ENCODE data around the gene CFAP90. TPM values are rescaled to one million over a fixed set of nuclear protein-coding genes. Genes with fewer than 3 reads are reported as not detected.

CFAP90 gene
- total RNA-seq, 1 donor from 2014 or later: not detected

DNA sequence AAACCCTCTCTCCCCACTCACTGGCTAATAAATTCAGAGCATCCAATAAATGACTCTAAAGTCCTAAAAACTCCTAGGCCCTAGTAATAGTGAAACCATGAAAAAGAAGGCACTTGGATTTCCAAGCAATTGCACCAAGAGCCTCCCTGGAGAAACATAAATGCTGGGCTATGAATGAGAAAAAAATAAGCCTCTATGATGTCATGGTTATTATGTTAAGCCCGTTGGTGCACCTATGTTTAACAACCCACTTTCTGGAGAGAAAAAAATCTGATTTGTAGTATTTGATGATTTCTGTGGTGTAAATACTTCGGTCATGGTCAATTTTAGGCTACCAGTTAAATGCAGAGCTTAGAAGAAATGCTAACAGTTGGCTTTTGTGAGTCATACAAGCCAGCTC, 8.4 kb downstream of the CFAP90 start:
- H3K4me3 Mint-ChIP-seq: no peak overlapping the region
- H3K27ac Mint-ChIP-seq: no peak overlapping the region
- no peak overlapping the region for H2AFZ ChIP-seq (replicated peaks)
- TF ChIP-seq EZH2 (IDR thresholded peaks at IDR 0.05) (no peak), CTCF (IDR thresholded peaks at IDR 0.05) (no peak), EZH2phosphoT487 (IDR thresholded peaks at IDR 0.05) (no peak)
- H3K9ac ChIP-seq: no peak overlapping the region
- H3K27ac ChIP-seq: no peak overlapping the region
- H3K4me1 ChIP-seq: peaks cover 12% of the 10 kb centered on the region
- no peaks in the 10 kb centered on the region for H3K36me3 ChIP-seq
- H3F3A ChIP-seq (ENCODE audit: low read depth): no peaks in the 10 kb centered on the region
- peaks cover 5% of the 10 kb centered on the region for H3K9me3 Mint-ChIP-seq
- H3K4me1 Mint-ChIP-seq: peaks cover 11% of the 10 kb centered on the region
- H3K27me3 Mint-ChIP-seq (ENCODE audit: insufficient read depth, low read depth): peaks cover 2% of the 10 kb centered on the region
- no peaks in the 10 kb centered on the region for H4K20me1 ChIP-seq (ENCODE audit: low read depth)
- peaks cover under 1% of the 10 kb centered on the region for H3K27me3 ChIP-seq
- H3K9me3 ChIP-seq (ENCODE audit: low read depth): no peaks in the 10 kb centered on the region
- H3K4me3 ChIP-seq: no peak overlapping the region
- no peaks in the 10 kb centered on the region for H3K79me2 ChIP-seq (ENCODE audit: low read depth)
- no peaks in the 10 kb centered on the region for H3K36me3 Mint-ChIP-seq
- no peak overlapping the region for H3K4me2 ChIP-seq
- no peak for DNase-seq (ENCODE audit: low spot score)

GRCh38 chr5:7837403-7837802, 13.5 kb downstream of the CFAP90 start:
- H3K9ac ChIP-seq: no peak overlapping the region
- Mint-ChIP-seq H3K4me1 (peaks cover 3% of the 10 kb centered on the region), H3K27ac (no peak overlapping the region), H3K4me3 (no peak overlapping the region), H3K9me3 (peaks cover 5% of the 10 kb centered on the region), H3K27me3 (ENCODE audit: insufficient read depth, low read depth) (peaks cover 2% of the 10 kb centered on the region), H3K36me3 (no peaks in the 10 kb centered on the region)
- no peak for DNase-seq (ENCODE audit: low spot score)
- no peaks in the 10 kb centered on the region for H3K9me3 ChIP-seq (ENCODE audit: low read depth)
- no peaks in the 10 kb centered on the region for H4K20me1 ChIP-seq (ENCODE audit: low read depth)
- no peaks in the 10 kb centered on the region for H3K36me3 ChIP-seq
- no peaks in the 10 kb centered on the region for H3F3A ChIP-seq (ENCODE audit: low read depth)
- no peaks in the 10 kb centered on the region for H3K79me2 ChIP-seq (ENCODE audit: low read depth)
- peaks cover 4% of the 10 kb centered on the region for H3K4me1 ChIP-seq
- no peaks in the 10 kb centered on the region for H3K27me3 ChIP-seq
- no peak for TF ChIP-seq EZH2 (IDR thresholded peaks at IDR 0.05)
- no peak for TF ChIP-seq CTCF (IDR thresholded peaks at IDR 0.05)
- no peak for TF ChIP-seq EZH2phosphoT487 (IDR thresholded peaks at IDR 0.05)
- no peak overlapping the region for H3K4me2 ChIP-seq
- no peak overlapping the region for H3K4me3 ChIP-seq
- H3K27ac ChIP-seq: no peak overlapping the region
- H2AFZ ChIP-seq (replicated peaks): no peak overlapping the region

GRCh38 chr5:7834982-7835381, 16.0 kb downstream of the CFAP90 start:
- no peaks in the 10 kb centered on the region for H3K27me3 ChIP-seq
- H3K27me3 Mint-ChIP-seq (ENCODE audit: insufficient read depth, low read depth): no peaks in the 10 kb centered on the region
- no peak overlapping the region for H3K27ac ChIP-seq
- peaks cover 3% of the 10 kb centered on the region for H3K4me1 Mint-ChIP-seq
- H3K9me3 ChIP-seq (ENCODE audit: low read depth): no peaks in the 10 kb centered on the region
- no peak overlapping the region for H2AFZ ChIP-seq (replicated peaks)
- no peaks in the 10 kb centered on the region for H3F3A ChIP-seq (ENCODE audit: low read depth)
- H3K4me1 ChIP-seq: peaks cover 4% of the 10 kb centered on the region
- no peak for TF ChIP-seq CTCF (IDR thresholded peaks at IDR 0.05)
- TF ChIP-seq EZH2phosphoT487 (IDR thresholded peaks at IDR 0.05): no peak
- TF ChIP-seq EZH2 (IDR thresholded peaks at IDR 0.05): no peak
- no peaks in the 10 kb centered on the region for H3K36me3 ChIP-seq
- no peak overlapping the region for H3K4me3 Mint-ChIP-seq
- H3K79me2 ChIP-seq (ENCODE audit: low read depth): no peaks in the 10 kb centered on the region
- no peak overlapping the region for H3K4me3 ChIP-seq
- H3K9ac ChIP-seq: no peak overlapping the region
- no peaks in the 10 kb centered on the region for H3K36me3 Mint-ChIP-seq
- no peak for DNase-seq (ENCODE audit: low spot score)
- no peak overlapping the region for H3K27ac Mint-ChIP-seq
- no peaks in the 10 kb centered on the region for H4K20me1 ChIP-seq (ENCODE audit: low read depth)
- no peaks in the 10 kb centered on the region for H3K9me3 Mint-ChIP-seq
- no peak overlapping the region for H3K4me2 ChIP-seq

Data from neural progenitor cell (in vitro differentiated cells).